Measurements from ENCODE around the gene UST. TPM values are rescaled to one million over a fixed set of nuclear protein-coding genes. Genes with fewer than 3 reads are reported as not detected.

The UST gene
- total RNA-seq, 1 experiment from 2014 or later, result 10.0 TPM

GRCh38 chr6:148887181-148887580 lies 140.4 kb downstream of the UST start:
- Mint-ChIP-seq H3K36me3 (ENCODE audit: insufficient read depth, unreplicated experiment) (peaks cover 7% of the 10 kb centered on the region), H3K4me3 (ENCODE audit: unreplicated experiment) (no peak overlapping the region), H3K4me1 (ENCODE audit: insufficient read depth, unreplicated experiment) (no peaks in the 10 kb centered on the region), H3K27me3 (ENCODE audit: insufficient read depth, unreplicated experiment) (no peaks in the 10 kb centered on the region), H3K27ac (ENCODE audit: low read depth, unreplicated experiment) (peak overlapping the region; percentile 35), H3K9me3 (ENCODE audit: unreplicated experiment) (no peaks in the 10 kb centered on the region)
- TF ChIP-seq CTCF (IDR thresholded peaks at IDR 0.05; ENCODE audit: unreplicated experiment), result no peak
- no TSS peak for BruUV-seq (replicated peaks)
- intact Hi-C loops (cut with micrococcal nuclease), result no loop called here
- DNase-seq (ENCODE audit: unreplicated experiment), result peak; percentile 68
- POLR2A ChIA-PET, result interaction anchor here (0.7 to 1.3 kb wide), 2 partner anchors 13 to 102 kb away, joined by 3 read pairs; no protein-coding TSS in a partner anchor
- CTCF ChIA-PET, result interaction anchor here (0.5 to 0.6 kb wide), 2 partner anchors 35 to 72 kb away, joined by 3 read pairs; no protein-coding TSS in a partner anchor

GRCh38 chr6:148888856-148889255 lies 142.0 kb downstream of the UST start:
- ChIA-PET POLR2A (no interaction called here), CTCF (no interaction called here)
- intact Hi-C loops (cut with micrococcal nuclease), result no loop called here

GRCh38 chr6:148890096-148890495 lies 143.3 kb downstream of the UST start:
- H3K27me3 Mint-ChIP-seq (ENCODE audit: insufficient read depth, unreplicated experiment), result no peaks in the 10 kb centered on the region
- POLR2A ChIA-PET, result no interaction called here
- intact Hi-C loops (cut with micrococcal nuclease), result no loop called here
- H3K9me3 Mint-ChIP-seq (ENCODE audit: unreplicated experiment), result no peaks in the 10 kb centered on the region
- H3K36me3 Mint-ChIP-seq (ENCODE audit: insufficient read depth, unreplicated experiment), result peaks cover 12% of the 10 kb centered on the region
- CTCF ChIA-PET, result interaction anchor here (0.6 kb wide), 1 partner anchor 150 kb away, joined by 3 read pairs; no protein-coding TSS in a partner anchor
- no peak for TF ChIP-seq CTCF (IDR thresholded peaks at IDR 0.05; ENCODE audit: unreplicated experiment)
- H3K27ac Mint-ChIP-seq (ENCODE audit: low read depth, unreplicated experiment), result no peak overlapping the region
- H3K4me3 Mint-ChIP-seq (ENCODE audit: unreplicated experiment), result no peak overlapping the region
- DNase-seq (ENCODE audit: unreplicated experiment), result no peak
- BruUV-seq (replicated peaks), result no TSS peak
- H3K4me1 Mint-ChIP-seq (ENCODE audit: insufficient read depth, unreplicated experiment), result no peaks in the 10 kb centered on the region

More at GRCh38 chr6:148888856-148889255, 142.0 kb downstream of the UST start:
- H3K27ac Mint-ChIP-seq (ENCODE audit: low read depth, unreplicated experiment), result no peak overlapping the region
- no peaks in the 10 kb centered on the region for H3K27me3 Mint-ChIP-seq (ENCODE audit: insufficient read depth, unreplicated experiment)
- DNase-seq (ENCODE audit: unreplicated experiment), result no peak
- no peaks in the 10 kb centered on the region for H3K4me1 Mint-ChIP-seq (ENCODE audit: insufficient read depth, unreplicated experiment)
- peaks cover 12% of the 10 kb centered on the region for H3K36me3 Mint-ChIP-seq (ENCODE audit: insufficient read depth, unreplicated experiment)
- no peak for TF ChIP-seq CTCF (IDR thresholded peaks at IDR 0.05; ENCODE audit: unreplicated experiment)
- no peak overlapping the region for H3K4me3 Mint-ChIP-seq (ENCODE audit: unreplicated experiment)
- no TSS peak for BruUV-seq (replicated peaks)
- no peaks in the 10 kb centered on the region for H3K9me3 Mint-ChIP-seq (ENCODE audit: unreplicated experiment)

- intact Hi-C loops (cut with micrococcal nuclease), result no loop called here
- H3K27ac Mint-ChIP-seq (ENCODE audit: low read depth, unreplicated experiment), result no peak overlapping the region
- H3K4me3 Mint-ChIP-seq (ENCODE audit: unreplicated experiment), result no peak overlapping the region
- peaks cover 12% of the 10 kb centered on the region for H3K36me3 Mint-ChIP-seq (ENCODE audit: insufficient read depth, unreplicated experiment)
- no peak for TF ChIP-seq CTCF (IDR thresholded peaks at IDR 0.05; ENCODE audit: unreplicated experiment)
- no peaks in the 10 kb centered on the region for H3K27me3 Mint-ChIP-seq (ENCODE audit: insufficient read depth, unreplicated experiment)
- ChIA-PET CTCF (interaction anchor here (0.6 to 1.2 kb wide), 2 partner anchors 12 to 80 kb away, joined by 3 read pairs; no protein-coding TSS in a partner anchor), POLR2A (interaction anchor here (0.9 kb wide), 1 partner anchor 135 kb away, joined by 3 read pairs; no protein-coding TSS in a partner anchor)
- BruUV-seq (replicated peaks), result no TSS peak
- no peaks in the 10 kb centered on the region for H3K4me1 Mint-ChIP-seq (ENCODE audit: insufficient read depth, unreplicated experiment)
- DNase-seq (ENCODE audit: unreplicated experiment), result no peak
- no peaks in the 10 kb centered on the region for H3K9me3 Mint-ChIP-seq (ENCODE audit: unreplicated experiment)
Measured at GRCh38 chr6:148890652-148891404, 144.0 kb downstream of the UST start.

Data from MCF 10A (cell line).